Hepatocyte (in vitro differentiated cells): ENCODE results near the gene PHLPP1. TPM values are rescaled to one million over a fixed set of nuclear protein-coding genes. Genes with fewer than 3 reads are reported as not detected.
A peak's percentile ranks its signal among the peaks of the same experiment; 100 is the strongest.

Experiments used
- DNase-seq: peaks from one replicate; pipeline ENCODE4 v3.0.0-alpha.2; 2016; ENCODE audit warnings: low spot score
- H2AFZ ChIP-seq: fragments of 200-600 bp; sonication (generic); 2 replicates; pipeline ENCODE4 v1.6.0; 2016; ENCODE audit warnings: antibody characterized with exemption, mild to moderate bottlenecking
- H3K27ac ChIP-seq: fragments of 200-600 bp; sonication (generic); 2 replicates; pipeline ENCODE4 v1.5.1; 2016; ENCODE audit warnings: mild to moderate bottlenecking
- H3K27me3 ChIP-seq: fragments of 200-600 bp; sonication (generic); 2 replicates; pipeline ENCODE4 v1.6.1; 2016
- H3K36me3 ChIP-seq: fragments of 200-600 bp; sonication (generic); replicated peaks from 2 replicates; pipeline ENCODE4 v1.5.1; 2016; ENCODE audit warnings: low read depth; ENCODE audit not compliant: insufficient read depth
- H3K4me1 ChIP-seq: fragments of 200-600 bp; sonication (generic); 2 replicates; pipeline ENCODE4 v1.5.1; 2016; ENCODE audit warnings: mild to moderate bottlenecking, moderate library complexity; ENCODE audit not compliant: insufficient read depth
- H3K4me2 ChIP-seq: fragments of 200-600 bp; sonication (generic); 2 replicates; pipeline ENCODE4 v1.6.0; 2016
- H3K4me3 ChIP-seq: fragments of 200-600 bp; sonication (generic); 2 replicates; pipeline ENCODE4 v1.5.1; 2016; ENCODE audit warnings: mild to moderate bottlenecking
- H3K79me2 ChIP-seq: fragments of 200-600 bp; sonication (generic); 2 replicates; pipeline ENCODE4 v1.6.0; 2017; ENCODE audit warnings: mild to moderate bottlenecking
- H3K9me2 ChIP-seq: fragments of 200-600 bp; sonication (generic); replicated peaks from 2 replicates; pipeline ENCODE4 v1.6.0; 2017; ENCODE audit warnings: mild to moderate bottlenecking; ENCODE audit not compliant: insufficient read depth
- H3K9me3 ChIP-seq: fragments of 200-600 bp; sonication (generic); 2 replicates; pipeline ENCODE4 v1.5.1; 2016; ENCODE audit warnings: low read depth, mild to moderate bottlenecking
- H4K20me1 ChIP-seq: fragments of 200-600 bp; sonication (generic); 2 replicates; pipeline ENCODE4 v1.6.0; 2016; ENCODE audit warnings: mild to moderate bottlenecking; ENCODE audit not compliant: insufficient read depth, poor library complexity, severe bottlenecking
- CTCF ChIP-seq: fragments of 200-600 bp; sonication (generic); IDR thresholded peaks from 2 replicates; pipeline ENCODE4 v1.5.1; 2016; ENCODE audit warnings: antibody characterized with exemption, mild to moderate bottlenecking; ENCODE audit not compliant: poor library complexity
- EZH2 ChIP-seq: fragments of 200-600 bp; sonication (generic); IDR thresholded peaks from 2 replicates; pipeline ENCODE4 v1.6.1; 2016; ENCODE audit warnings: antibody characterized with exemption, mild to moderate bottlenecking, borderline replicate concordance
- EZH2phosphoT487 ChIP-seq: fragments of 200-600 bp; sonication (generic); IDR thresholded peaks from one replicate; pipeline ENCODE4 v1.6.1; 2018; ENCODE audit warnings: antibody characterized with exemption, mild to moderate bottlenecking, low read depth, moderate library complexity; ENCODE audit not compliant: unreplicated experiment, severe bottlenecking
- WGBS: methylation state at CpG from one replicate; pipeline ENCODE4 v1.1.6; 2016; ENCODE audit warnings: low lambda C conversion rate; ENCODE audit errors: missing lambda C conversion rate; 5-methylcytosine and 5-hydroxymethylcytosine counted together
- polyA plus RNA-seq: library from polyadenylated mRNA; unstranded; fragments of >200 nt; fragmentation: Nextera tagmentation; extraction: Ambion mirVana; gene quantifications from 2 replicates; pipeline ENCODE4 v1.2.1, GENCODE V29; 2016
- total RNA-seq: library from RNA; depleted of rRNA; stranded (reverse); fragments of >200 nt; gene quantifications from 2 replicates; pipeline ENCODE4 v1.2.3, GENCODE V29; 2014

The PHLPP1 gene
- total and polyA plus RNA-seq, 2 experiments from 2014 or later: 7.3 to 14.3 TPM

- no peak for TF ChIP-seq EZH2
- no peak for TF ChIP-seq EZH2phosphoT487
- no peak for TF ChIP-seq CTCF
- Histone ChIP-seq H3K27ac (no peak overlapping the region), H3K9me3 (no peaks in the 10 kb centered on the region), H3K4me3 (no peak overlapping the region), H3K36me3 (no peaks in the 10 kb centered on the region), H3K4me1 (no peaks in the 10 kb centered on the region), H3K27me3 (no peaks in the 10 kb centered on the region), H3K79me2 (no peaks in the 10 kb centered on the region), H3K4me2 (no peak overlapping the region), H2AFZ (no peak overlapping the region), H4K20me1 (no peaks in the 10 kb centered on the region), H3K9me2 (no peaks in the 10 kb centered on the region)
- 82% methylated on average over 6 of the region's 6 CpGs for WGBS
- DNase-seq: no peak
Observed at GRCh38 chr18:62939433-62939832, 224.1 kb downstream of the PHLPP1 start.

- Histone ChIP-seq H3K4me2 (no peak overlapping the region), H3K9me2 (no peaks in the 10 kb centered on the region), H3K27ac (no peak overlapping the region), H3K36me3 (no peaks in the 10 kb centered on the region), H3K4me1 (no peaks in the 10 kb centered on the region), H2AFZ (no peak overlapping the region), H3K79me2 (no peaks in the 10 kb centered on the region), H4K20me1 (no peaks in the 10 kb centered on the region), H3K27me3 (no peaks in the 10 kb centered on the region), H3K4me3 (no peak overlapping the region), H3K9me3 (no peaks in the 10 kb centered on the region)
- TF ChIP-seq EZH2 (no peak), CTCF (no peak), EZH2phosphoT487 (no peak)
- 98% methylated on average over 3 of the region's 3 CpGs for WGBS
- DNase-seq: no peak
Observed at GRCh38 chr18:62939926-62940325, 224.6 kb downstream of the PHLPP1 start.

- TF ChIP-seq EZH2 (no peak), EZH2phosphoT487 (no peak), CTCF (no peak)
- 95% methylated on average over 8 of the region's 8 CpGs for WGBS
- no peak overlapping the region for H3K27ac ChIP-seq
Observed at GRCh38 chr18:62942578-62942977, 227.2 kb downstream of the PHLPP1 start.

GRCh38 chr18:62944454-62944853, 229.1 kb downstream of the PHLPP1 start:
- Histone ChIP-seq H3K4me2 (no peak overlapping the region), H2AFZ (no peak overlapping the region), H3K9me2 (no peaks in the 10 kb centered on the region), H3K79me2 (no peaks in the 10 kb centered on the region), H3K27ac (no peak overlapping the region), H3K4me1 (no peaks in the 10 kb centered on the region), H3K4me3 (no peak overlapping the region), H4K20me1 (no peaks in the 10 kb centered on the region), H3K36me3 (no peaks in the 10 kb centered on the region), H3K27me3 (no peaks in the 10 kb centered on the region), H3K9me3 (no peaks in the 10 kb centered on the region)
- DNase-seq: no peak
- TF ChIP-seq EZH2 (no peak), EZH2phosphoT487 (no peak), CTCF (peak; percentile 2)

More at GRCh38 chr18:62942578-62942977, 227.2 kb downstream of the PHLPP1 start:
- Histone ChIP-seq H4K20me1 (no peaks in the 10 kb centered on the region), H3K36me3 (no peaks in the 10 kb centered on the region), H3K4me1 (no peaks in the 10 kb centered on the region), H3K9me3 (no peaks in the 10 kb centered on the region), H3K4me3 (no peak overlapping the region), H3K4me2 (no peak overlapping the region), H3K27me3 (no peaks in the 10 kb centered on the region), H3K79me2 (no peaks in the 10 kb centered on the region), H2AFZ (no peak overlapping the region), H3K9me2 (no peaks in the 10 kb centered on the region)
- no peak for DNase-seq
